NCI-H128 (cell line): ENCODE data around the gene LELP1.
"Not testable (repeated sequence)": the region's sequence is repeated elsewhere in the genome, so short reads cannot be mapped to it uniquely, and the experiment has no call there.

Experiments used
- DNase-seq: peaks from one replicate; lab custom pipeline; 2025; ENCODE audit not compliant: unreplicated experiment; lab: John Stamatoyannopoulos, UW

Gene LELP1

DNA sequence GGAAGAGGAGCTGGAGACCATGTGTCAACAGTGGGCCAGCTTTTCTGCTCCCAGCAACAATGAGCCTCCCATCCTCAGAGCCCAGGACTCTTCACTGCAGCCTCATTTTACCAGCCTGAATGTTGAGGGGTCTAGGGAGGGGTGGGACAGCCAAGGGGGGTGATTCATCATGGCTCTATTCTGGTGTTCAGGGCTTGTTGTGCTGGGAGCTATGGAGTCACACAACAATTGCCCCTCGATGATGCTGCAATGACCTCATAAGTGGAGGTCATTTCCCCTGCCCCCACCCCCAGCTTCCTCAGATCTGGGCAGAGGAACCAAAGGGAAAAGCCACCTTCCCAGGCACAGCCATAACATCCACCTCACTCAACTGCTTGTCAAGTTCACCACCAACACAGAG, at the start of gene LELP1:
TSS of gene LELP1 (plus strand) at position 301 of the 400 bp plus-strand sequence. CDS start 1,278 bp downstream, outside the sequence.
- no peak for DNase-seq

DNA sequence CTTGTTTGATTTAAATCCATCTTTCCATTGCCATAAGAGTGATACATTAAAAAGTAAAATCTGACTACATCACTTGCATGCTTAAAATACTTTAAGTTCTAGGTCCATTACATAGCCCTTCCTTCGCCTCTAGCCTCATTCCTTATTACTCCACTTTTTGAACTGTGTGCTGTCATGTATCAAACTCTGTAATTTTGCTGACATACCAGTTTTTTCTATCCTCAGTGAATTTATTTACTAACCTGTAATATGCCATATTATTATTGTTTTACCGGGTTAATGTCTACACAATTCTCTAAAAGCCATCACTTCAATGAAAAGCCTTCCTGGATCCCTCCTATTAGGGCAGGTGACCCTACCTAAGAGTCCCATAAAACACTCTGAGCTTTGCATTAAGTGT, 47.7 kb upstream of the LELP1 start:
- DNase-seq = no peak

DNA sequence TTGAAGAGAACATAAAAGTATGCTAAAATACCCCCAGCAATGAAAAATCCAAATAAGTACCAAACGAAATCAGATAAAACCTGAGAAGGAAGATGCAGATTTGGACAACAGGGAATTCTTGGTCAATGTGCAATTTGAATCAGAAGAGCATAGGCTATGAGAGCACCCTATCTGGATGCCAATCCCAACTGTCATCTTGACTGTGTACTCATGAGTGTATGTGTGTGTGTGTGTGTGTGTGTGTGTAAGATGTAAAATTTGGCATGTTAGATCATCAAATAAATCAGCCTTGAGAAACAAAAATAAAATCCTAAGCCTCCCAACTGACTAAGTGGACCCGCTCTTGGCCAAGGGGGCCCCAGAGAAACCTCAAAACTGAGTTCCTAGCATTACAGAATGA, 34.5 kb upstream of the LELP1 start:
- DNase-seq = no peak

DNA sequence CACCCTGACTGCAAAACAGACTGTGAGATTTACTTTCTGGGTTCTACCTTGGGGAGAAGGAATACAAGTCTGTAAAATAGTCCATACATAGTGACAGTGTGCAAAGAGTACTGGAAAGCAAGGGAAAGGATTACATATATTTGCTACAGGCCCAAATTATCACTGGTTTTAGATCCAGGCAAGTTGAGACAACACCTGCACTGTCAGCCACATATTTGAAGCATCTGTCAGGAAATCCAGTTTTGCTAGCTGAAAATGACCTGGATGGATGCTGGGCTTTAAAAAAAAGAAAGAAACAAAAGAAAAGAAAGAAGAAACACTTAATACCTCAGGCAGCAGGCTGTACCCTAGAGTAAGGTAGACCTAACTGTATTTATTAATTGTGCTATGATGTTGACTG, 28.6 kb upstream of the LELP1 start:
- no peak for DNase-seq

DNA sequence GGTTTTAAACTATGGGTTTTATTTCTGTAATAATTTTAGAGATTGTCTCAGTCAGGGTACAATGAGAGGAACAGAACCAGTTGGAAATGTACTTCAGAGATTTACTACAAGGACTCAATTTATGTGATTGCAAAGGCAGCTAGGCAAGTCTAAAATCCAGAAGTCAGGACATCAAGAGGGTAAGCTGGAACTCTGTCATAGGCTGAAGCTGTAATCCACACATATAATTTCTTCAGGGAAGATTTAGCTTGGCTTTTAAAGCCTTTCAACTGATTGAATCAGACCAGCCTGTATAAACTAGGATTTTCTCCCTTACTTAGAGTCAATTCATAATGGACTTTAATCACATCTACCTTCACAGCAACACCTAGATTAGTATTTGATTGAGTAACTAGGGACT, 24.3 kb upstream of the LELP1 start:
- DNase-seq = no peak

DNA sequence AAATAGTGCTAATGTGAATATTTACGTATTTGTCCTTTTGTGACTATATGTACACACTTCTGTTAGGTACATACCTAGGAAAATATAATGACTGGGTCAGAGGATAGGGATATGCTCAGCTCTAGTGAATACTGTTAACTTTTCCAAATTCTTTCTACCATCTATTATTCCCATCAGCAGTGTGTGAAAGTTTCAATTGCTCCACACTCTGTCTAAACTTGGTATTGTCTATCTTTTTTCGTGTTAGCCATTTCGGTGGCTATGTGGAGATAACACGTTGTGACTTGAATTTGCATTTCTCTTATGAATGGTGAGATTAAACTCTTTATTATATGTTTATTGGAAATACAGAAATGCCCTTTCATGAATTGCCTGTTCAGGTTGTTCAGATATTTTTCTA, 22.7 kb upstream of the LELP1 start:
- no peak for DNase-seq

DNA sequence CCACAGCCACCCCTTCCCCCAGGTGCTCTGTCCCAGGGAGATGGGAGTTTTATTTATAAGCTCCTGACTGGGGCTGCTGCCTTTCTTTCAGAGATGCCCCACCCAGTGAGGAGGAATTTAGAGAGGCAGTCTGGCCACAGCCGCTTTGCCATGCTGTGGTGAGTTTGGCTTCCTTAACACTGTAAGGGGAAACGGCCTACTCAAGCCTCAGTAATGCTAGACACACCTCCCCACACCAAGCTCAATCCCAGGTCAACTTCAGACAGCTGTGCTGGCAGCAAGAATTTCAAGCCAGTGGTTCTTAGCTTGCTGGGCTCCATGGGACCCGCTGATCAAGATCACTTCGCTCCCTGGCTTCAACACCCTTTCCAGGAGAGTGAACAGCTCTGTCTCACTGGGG, 14.9 kb upstream of the LELP1 start:
- DNase-seq = not testable (repeated sequence)

DNA sequence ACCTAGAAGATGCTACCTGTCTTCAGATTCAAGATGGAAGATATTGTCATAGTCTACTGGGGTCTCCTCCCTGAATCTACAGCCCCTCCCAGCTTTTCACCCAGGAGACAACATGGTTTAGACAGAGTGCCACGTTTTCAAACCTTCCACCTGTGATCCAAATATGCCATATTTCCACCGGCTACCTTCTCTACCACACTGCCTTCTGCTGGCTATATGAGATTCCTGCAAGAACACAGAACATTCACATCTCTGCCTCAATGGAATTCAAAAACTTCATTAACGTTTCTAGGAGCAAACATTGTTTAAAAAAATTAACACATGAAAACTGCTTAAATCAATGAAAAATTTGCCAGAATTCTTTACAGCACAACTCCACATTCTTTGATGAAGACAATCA, 12.9 kb upstream of the LELP1 start:
- no peak for DNase-seq

DNA sequence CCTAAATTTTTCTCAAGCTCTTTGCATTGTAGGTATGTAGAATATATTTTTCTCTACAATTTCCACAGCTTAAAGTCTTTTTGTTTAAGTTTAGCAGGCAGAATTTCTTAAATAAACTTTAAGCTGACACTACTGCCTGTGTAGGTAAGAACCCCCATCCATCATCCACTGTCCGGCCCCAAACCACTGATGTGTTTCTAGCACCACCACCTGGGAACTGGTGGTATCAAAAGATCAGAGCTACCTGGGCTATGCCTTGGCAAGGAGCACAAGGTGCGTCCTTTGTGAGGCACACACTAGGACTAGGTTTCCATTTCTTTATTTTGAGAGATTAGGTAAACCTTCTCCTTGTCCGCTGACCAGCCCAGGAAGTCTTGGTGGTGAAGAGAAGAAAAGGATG, 10.5 kb upstream of the LELP1 start:
- DNase-seq = no peak

DNA sequence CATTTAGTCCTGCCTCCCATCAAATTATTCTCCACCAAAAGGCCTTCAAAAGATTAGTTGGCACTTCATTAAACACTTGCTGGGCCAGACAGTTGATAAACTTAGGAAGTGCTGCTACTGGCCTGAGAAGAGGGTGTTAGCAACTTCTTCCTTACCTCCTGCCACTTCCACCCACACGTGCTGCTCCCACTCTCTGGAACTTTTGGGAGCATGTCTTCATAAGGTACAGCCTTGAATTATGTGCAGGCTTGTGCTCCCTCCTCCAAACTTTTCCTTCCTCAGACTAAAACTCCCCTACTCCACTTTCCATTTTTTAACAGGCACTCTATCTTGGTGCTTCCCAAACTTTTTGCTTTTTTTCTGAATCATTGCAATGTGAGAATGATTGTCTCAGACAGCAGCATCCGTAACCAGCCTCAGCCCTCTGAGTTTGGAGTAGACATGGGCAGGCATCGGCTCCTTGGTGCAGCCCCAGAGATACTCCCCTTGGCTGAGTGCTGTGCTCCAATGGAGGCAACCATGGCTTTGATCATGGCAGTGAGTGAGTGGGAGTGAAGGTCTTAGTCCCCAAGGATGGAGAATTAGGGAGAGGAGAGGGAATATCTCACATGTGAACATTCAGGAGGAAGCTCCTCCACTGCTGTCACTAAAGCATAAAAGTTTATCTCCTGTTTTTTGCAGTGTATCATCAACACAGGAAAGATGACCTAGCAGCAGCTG, 8.7 kb upstream of the LELP1 start:
- DNase-seq = no peak

DNA sequence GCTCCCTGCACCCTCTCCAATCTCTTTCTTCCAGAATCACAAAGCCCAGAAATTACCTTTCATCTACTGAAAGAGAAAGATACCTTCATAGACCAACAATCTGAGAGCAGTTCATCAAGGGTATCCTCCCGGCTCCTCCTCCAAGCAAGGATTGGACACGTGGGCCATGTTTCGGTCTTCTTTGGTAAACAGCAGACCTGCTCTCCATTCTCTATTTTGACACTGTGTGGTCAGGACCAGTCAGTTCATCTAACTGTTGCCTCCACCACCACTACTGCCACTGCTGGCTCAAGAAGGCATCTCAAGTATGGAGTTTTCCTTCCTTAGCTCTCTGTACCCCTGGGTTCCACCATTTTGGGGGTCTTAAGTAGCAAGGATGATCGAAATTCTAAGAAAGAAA, 8.0 kb upstream of the LELP1 start:
- no peak for DNase-seq

DNA sequence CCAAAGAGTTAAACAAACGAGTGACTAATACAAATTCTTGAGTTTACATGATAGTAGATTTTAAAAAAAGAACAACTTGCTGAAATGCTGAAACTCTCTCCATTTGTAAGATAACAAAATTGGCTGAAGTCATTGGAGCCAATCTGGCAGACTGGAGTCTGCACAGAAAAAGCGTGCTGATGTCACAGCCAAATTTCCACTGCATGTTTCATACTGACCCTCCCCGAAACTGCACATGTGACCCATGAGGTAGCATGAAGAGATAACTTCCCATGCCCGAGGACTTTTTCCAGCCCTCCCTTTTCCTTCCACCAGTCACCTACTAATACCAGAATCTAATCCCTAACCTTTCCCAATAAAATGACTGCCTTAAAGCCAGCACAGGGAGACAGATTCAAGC, 1.2 kb upstream of the LELP1 start:
- DNase-seq = no peak

DNA sequence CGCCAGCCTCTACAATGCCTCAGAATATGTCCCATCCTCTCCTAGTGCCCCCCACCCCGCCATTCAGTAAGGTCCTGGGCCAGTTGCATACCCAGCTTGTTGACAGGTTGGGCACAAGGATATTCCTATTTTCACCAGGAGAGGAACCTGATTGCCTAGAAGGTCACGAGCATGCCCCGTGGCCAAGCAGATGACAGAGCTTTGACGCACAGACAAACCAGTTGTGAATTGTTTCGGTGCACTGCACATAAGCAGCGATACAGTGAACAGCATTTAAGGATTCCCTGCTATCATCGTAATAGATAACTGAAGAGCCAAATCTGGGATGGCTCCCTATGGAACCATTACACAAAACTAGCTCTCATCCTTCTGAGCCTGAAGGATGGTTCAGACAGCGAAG, 3.4 kb downstream of the LELP1 start:
- no peak for DNase-seq

DNA sequence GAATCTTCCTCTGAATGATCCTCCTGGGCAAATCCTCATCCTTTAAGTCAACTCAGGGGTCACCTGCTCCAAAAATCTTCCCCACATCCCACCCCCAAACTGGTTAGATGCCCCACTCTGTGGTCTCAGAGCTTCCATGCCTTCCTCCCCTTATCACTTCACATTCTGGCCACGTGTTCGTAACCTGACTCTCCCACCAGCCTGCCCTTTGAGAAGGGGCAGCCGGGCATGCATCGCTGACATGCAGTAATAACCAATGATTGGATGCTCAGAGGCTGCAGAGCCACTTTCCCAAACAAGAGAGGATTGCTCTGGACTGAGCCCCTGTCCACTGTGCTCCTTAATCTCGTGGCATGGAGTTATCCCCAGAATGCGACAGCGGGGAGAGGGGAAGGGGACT, 7.0 kb downstream of the LELP1 start:
- DNase-seq = no peak

DNA sequence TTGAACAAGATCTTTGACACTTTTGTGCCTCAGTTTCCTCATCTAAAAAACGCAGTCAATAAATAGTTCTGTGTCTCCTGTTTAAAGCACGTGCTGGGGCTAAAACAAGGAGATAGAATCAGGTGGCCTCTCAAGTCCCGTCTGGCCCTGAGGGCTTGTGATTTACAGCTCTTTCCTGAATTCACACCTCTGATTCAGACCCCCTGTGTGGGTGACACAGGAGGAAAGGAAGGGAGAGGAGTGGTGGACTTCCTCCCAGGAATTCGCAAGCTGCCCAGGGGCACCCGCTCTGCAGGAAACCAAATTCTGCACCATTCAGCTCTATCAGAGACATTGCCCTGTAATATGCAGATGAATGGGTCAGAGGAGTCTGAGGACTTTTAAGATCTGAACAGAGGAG, 9.0 kb downstream of the LELP1 start:
- DNase-seq = no peak

DNA sequence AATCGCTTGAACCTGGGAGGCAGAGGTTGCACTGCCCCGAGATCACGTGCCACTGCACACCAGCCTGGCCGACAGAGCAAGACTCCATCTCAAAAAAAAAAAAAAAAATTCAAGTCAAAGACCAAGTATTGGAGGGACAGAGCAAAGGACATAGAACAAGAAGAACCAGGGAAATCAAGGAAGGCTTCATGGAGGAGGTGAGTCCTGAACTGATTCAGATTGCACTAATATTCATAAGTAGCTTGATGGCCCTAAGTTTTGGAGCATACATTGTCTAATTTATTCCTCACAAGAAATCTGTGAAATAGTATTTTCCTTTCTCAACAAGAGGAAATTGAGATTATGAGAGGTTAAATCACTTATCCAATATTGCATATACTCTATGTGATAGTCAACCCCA, 10.3 kb downstream of the LELP1 start:
- DNase-seq = no peak

DNA sequence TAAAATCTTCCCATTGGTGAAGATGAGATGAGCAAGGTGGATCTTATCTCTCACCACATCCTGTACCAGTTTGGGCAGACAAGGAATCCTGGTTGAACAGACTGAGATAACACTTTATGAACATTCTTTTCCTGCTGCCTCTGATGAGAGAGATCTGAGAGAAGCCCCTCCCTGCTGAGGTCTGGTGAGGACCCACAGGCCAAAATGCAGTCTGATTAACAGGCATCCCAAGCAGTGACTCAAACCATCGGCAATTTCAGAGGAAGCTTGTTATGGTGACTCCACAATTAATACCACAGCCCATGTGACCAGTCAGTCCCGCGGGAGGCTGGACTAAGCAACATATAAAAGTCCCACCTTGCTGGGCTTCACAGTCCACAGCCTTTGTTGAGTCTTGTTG, 14.0 kb downstream of the LELP1 start, which contains the start of gene PRR9:
TSS of gene PRR9 (plus strand) at position 373 of the 400 bp plus-strand sequence. CDS start 561 bp downstream, outside the sequence.
- DNase-seq = no peak

DNA sequence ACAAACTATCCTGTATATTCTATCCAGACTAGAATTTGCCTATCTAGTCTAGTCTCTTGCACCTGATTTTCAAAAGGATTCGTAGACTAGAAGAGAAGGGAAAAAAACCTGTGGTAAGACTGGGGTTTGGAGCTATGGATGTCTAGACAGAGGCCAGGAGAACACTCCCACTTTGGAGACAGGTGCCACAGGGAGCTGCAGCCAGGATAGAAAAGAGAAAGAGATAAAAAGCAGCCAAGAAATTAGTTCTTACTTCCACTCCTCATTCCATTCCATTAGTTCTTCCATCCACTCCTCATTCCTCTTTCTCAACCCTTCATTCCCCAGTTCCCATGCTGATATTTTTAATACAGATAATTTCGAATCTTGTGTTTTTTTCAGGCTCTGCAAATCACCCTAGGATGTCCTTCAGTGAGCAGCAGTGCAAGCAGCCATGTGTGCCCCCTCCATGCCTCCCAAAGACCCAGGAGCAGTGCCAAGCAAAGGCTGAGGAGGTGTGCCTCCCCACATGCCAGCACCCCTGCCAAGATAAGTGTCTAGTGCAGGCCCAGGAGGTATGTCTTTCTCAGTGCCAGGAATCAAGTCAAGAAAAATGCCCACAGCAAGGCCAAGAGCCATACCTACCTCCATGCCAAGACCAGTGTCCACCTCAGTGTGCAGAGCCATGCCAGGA, 14.7 kb downstream of the LELP1 start:
- no peak for DNase-seq

DNA sequence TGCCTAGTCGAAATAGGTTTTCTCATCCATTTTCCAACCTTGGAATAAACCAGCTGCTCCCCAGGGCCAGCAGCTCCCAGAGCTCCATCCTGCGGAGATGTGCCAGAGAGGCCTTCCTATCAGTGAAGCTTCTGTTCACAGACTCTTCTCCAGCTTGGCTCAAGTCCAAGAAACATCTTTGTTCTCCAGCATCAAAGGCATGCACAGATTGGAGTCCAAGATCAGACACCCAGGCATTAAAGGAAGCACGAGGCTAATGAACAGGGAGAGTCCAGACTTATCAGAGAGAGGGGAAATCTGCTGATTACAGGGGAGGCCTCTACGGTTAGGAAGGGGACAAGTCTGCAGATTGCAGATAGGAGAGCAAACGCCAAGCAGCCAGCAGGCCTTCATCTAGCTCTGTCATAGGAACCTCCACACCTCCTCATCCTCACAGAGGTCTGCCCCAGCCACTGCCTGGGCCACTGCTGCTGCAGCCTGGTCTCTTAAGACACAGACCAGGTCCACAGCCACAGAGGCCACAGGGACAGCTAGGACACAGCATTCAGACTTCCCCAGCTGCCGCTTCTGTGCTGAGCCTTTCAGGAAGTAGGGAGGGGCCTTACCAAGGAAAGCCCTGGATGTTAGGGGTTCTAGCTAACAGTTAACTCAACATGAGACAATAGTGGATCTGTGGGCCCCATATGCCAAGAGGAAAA, 17.5 kb downstream of the LELP1 start:
- DNase-seq = no peak

DNA sequence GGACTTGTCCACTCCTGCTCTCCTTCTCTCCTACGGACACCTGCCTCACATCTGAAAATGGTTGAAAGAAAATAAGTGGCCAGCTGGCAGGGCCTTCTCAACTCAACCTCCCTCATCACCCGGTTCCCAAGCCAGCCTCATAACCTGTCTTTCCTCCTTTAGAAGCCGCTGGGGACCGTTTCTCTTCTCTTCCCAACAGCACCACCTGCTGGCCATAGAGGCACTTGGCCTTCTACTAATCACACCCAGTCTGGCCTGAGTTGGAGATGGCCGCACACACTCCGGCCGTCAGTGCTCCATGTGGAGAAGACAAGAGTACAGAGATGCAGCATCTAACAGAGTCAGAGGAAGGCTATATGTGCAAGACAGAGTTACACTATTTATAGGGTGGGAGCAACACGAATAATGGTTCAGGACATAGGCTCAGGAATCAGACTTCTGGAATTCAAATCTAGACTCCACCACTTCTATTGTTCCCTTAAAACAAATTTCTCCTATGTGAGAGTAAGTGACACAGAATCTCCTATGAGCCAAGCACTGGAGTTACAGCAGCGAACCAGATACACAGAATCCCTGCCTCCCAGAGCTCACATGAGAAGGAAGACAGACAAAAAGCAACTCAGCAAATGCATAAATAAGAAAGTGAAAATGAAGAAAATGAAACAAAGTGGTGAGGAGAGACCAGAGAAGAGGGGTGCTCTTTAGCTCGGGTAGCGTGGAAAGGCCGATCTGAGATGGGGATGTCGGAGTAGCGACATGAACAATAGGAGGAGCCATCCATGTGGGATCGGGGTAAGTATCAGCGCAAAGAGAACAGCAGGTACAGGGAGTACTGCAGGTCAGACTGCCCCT, 20.0 kb downstream of the LELP1 start:
- peak; percentile 60 for DNase-seq

DNA sequence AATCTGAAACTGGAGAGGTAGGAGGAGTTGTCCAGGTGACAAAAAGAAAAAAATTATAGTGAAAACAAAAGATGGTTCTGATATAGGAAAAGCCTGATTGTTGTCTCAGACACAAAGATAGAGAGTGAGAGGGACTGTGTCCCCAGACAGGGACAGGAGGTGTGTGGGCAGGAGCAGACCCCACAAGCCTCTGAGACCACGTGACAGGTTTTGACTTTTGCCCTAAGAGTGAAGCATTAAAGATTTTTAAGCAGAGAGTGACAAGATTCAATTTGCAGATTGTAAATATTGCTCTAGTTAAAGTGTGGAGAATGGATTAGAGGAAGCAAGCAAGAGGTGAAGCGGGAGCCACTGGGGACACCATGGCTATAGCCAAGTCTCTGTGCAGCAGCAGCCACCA, 24.6 kb downstream of the LELP1 start:
- DNase-seq = no peak
